Measurements from ENCODE around the gene RHBDD1.

The RHBDD1 gene

DNA sequence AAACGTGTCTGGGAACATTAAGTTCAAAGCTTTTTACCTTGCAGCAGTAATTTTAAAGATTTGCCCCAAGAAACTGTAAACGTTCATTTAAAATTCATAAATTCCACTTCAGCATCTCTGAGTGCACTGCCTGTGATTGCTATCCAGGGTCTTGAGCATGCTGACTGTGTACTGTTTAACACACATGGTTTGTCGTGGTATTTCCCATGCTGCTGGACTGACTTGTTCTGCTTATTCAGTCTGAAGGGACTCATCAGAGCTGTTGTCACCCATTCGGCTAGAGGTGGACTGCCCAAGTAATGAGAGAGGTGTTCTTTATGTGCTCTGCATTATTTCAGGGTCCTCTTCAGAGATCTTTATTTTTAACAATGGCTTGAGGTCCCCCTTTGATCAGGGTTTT lies 53.1 kb downstream of the RHBDD1 start:
- DNase-seq = no peak

DNA sequence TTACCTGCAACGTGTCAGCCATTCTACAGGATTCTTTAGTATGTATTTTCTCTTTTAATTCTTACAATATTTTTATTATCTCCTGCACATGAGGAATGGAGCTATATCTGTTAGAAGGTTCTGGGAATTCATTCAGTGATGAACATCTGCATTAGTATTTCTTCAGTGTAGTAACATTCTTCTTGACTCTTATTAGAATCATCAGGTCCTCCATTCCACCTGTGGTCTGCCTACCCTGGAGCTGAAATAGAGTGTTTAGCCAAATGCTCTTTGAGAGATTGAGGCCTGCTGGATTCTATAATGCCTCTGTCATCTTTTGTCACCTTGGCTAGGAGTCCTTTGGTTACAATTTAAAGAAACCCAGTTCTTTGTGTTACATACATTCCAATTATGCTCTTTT lies 54.4 kb downstream of the RHBDD1 start:
- DNase-seq = no peak

DNA sequence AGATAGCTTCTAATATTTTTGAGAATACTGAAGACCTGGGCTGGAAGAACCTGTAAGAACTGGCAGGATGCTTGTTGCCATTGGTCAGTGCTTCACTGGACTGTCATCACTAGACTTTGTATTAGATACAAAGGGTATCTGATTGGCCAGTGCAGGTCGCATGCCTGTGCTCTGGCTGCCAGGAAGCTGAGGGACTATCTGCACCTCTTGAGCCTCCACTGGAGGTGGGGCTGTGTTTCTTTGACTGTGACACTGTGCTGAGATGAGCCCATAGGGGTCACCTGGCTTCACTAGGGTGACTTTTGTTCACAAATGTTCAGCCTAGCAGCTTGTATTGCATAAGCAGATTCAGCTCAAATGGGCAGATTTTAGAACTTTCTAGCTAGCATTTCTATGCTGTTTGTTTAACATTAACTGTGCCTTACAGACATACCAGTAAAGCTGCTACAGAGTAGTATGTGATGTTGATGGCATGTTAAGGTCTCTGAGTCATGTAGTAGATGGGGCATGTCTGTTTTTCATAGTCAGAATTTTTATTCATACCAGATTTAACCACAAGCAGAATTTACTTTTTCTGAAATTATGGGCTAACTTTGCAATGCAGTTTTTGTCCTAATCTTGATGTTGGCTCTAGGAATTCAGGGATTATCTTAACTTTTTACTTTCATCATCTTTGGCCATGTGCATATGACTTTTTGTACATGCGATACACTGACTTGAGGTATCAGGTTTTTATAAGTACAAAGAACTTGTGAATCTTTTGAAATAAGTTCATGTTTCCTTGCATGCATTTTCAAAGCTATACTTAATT lies 56.1 kb downstream of the RHBDD1 start:
- no peak for DNase-seq

DNA sequence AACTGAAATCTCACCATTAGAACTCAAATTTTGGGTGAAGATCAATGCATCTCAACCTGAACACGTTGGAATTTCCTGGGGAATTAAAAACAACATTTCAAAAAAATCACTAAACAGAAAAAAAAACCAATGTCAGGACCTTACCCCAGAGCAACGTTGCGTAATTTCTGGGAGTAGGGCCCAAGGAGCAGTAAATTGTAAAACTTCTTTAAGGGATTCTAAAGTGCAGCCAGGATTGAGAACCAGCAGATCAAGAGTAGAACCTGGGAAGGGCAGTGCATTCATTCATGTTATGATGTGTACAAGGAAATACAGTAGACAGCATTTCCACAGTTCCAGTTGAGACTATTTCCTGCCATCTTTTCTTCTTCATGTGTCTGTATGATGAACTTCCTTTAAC lies 56.9 kb downstream of the RHBDD1 start:
- DNase-seq = no peak

GRCh38 chr2:226893216-226893615 lies 57.4 kb downstream of the RHBDD1 start:
- DNase-seq = no peak

DNA sequence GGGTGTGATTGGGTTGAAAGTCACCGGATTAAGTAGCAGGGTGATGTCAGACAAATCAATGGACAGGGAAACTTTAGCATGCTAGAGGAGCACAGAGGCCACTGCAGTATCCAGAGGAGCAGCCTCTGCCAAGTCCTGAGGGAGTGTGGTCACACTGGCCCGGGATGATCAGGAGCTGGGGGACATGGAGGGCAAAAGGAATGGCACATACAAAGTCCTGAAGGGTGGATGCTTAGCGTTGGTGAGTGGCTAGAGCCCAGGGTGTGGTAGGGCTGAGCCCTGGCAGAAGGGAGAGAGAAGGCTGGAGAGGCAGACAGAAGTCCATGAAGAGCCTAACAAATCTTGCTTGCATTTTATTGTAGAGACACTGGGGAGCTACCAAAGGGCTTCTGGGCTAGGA lies 58.9 kb downstream of the RHBDD1 start:
- DNase-seq = no peak

GRCh38 chr2:226895579-226895978 lies 59.7 kb downstream of the RHBDD1 start:
- DNase-seq = no peak

- DNase-seq = no peak
Observed at GRCh38 chr2:226898121-226898520, 62.3 kb downstream of the RHBDD1 start.

- no peak for DNase-seq
Observed at GRCh38 chr2:226898897-226899296, 63.0 kb downstream of the RHBDD1 start.

GRCh38 chr2:226902041-226902966 lies 66.5 kb downstream of the RHBDD1 start:
- DNase-seq = no peak

DNA sequence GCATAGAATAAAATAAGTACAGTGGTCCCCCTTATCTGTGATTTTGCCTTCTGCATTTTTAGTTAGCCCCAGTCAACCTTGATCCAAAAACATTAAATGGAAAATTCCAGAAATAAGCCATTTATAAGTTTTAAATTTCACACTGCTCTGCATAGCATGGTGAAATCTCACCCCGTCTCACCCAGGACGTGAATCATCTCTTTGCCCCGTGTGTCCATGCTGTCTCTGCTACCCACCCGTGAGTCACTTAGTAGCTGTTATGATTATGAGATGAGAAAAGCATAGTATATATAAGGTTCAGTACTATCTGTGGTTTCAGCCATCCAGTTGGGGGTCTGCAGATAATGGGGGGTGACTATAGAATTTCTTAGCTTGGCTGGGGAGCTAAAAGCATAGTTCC lies 67.3 kb downstream of the RHBDD1 start:
- no peak for DNase-seq

GRCh38 chr2:226904592-226904991 lies 68.7 kb downstream of the RHBDD1 start:
- DNase-seq = no peak

- DNase-seq = peak in 1 of 2 donors; percentile 29
Observed at GRCh38 chr2:226905718-226906117, 69.9 kb downstream of the RHBDD1 start.

GRCh38 chr2:226906163-226906693 lies 70.4 kb downstream of the RHBDD1 start:
- DNase-seq = peak in 1 of 2 donors; percentile 56

GRCh38 chr2:226909126-226909525 lies 73.3 kb downstream of the RHBDD1 start:
- peak in 1 of 2 donors; percentile 48 for DNase-seq

GRCh38 chr2:226909836-226910235 lies 74.0 kb downstream of the RHBDD1 start:
- DNase-seq = no peak

GRCh38 chr2:226910384-226910783 lies 74.5 kb downstream of the RHBDD1 start:
- no peak for DNase-seq

DNA sequence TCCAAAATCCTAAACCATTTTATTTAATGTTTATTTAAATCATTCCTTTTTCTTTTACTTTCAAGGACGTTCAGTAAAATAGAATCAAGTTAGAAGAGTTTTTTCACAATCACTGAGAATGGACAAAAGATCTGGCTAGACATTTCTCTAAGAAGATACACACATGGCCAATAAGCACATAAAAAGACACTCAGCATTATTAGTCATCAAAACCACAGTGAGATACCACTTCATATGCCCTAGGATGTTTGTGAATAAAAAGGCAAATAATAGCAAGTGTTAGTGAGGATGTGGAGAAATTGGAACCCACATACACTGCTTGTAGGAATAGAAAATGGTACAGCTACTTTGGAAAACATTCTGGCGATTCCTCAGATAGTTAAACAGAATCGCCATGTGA lies 76.1 kb downstream of the RHBDD1 start:
- DNase-seq = no peak

DNA sequence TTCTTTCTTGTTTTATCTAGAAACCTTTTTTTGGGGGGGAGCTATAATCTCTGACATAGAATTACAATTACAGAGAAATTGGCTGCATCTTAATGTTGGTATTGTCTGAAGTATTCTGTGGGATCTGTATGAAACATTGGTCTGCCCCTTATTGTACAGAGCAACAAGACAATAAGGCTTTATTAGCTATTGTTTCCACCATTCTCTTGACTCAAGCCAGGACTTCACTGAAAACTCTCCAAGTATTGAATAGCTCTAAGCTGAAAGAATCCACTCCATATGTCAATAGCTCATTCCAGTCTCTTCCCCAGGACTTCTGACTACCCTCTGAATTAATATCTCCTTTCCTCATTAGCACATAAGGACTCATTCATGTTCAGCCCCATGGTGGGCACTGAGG lies 77.8 kb downstream of the RHBDD1 start:
- no peak for DNase-seq

- DNase-seq = no peak
Observed at GRCh38 chr2:226915846-226916360, 80.0 kb downstream of the RHBDD1 start.

DNA sequence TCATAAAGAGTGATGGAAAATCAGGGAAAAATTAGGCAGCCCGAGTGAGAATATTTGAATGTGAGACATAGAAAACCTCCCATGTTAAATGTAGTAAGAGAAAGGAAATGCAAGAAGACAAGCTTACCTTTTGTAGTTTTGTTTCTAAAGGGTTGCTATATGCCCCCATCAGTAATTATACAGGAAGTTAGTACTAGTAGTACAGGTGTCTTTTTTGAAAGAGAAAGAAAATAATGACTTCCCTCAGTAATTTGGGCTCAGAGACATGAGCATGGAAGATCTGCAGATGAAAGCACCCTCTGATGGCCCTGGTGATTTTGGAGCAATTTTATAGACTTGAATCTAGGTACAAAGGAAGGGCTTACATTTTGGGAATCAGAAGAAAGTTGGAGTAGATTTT lies 80.8 kb downstream of the RHBDD1 start:
- DNase-seq = no peak

DNA sequence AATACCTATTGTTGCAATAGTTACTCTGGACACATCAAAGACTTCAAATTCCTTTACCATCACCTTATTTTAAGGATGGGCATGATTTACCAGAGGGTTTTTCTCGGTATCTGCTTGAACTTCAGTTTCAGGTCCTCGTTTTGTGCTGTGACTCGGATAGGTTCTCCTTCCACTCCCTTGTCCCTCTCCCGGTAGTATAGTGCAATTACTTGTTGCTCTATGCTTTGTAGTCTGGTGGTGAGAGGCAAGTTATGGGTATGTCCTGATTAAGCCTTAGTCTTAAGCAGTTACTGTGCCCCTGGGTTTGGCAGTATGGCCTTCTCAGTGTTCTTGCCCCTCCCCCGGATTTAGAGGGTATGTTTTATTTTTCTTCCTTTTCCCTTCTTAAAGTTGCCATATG lies 96.6 kb downstream of the RHBDD1 start:
- no peak for DNase-seq

DNA sequence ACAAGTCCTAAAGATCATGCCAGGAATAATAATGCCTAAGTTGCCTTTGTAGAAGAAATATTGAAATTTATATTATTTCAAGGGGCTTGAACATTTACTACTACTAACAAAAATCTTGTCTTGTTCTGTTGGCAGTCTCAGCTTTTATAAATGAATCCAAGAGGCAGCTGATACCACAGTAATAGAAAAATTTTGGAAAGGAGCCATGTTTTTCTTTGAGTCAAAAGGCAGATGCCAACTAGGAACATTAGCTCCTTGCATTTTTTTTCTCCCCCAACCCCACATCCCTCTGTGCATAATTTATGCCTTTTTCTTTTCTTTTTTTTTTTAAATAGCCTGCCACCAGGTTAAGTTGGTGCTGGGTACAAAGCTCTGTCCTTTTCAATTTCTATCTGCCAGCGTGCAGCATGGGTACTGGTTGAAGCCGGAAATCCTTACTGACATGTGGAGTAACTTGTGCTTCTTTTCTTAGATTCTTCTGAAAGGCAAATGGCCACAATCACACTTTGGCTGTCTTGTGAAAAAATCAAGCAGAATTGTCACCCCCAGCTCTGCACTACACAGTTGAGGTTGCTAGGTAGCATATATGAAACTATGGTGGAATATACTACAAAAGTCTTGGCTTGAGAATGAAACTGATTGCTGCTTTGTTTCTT lies 98.8 kb downstream of the RHBDD1 start:
- no peak for DNase-seq
